K562 (cell line): ENCODE data around the gene ANKS1B. TPM values are rescaled to one million over a fixed set of nuclear protein-coding genes. Genes with fewer than 3 reads are reported as not detected.

Source experiments
- ATAC-seq: fragments of 200-7000 bp; cut with Tn5 transposase; 3 replicates; pipeline ENCODE4 v1.9.1; 2020; ENCODE audit warnings: moderate library complexity
- BruUV-seq: library from RNA; stranded (reverse); fragments of 400-500 nt; replicated peaks from 2 replicates; lab custom pipeline; 2021; lab: Mats Ljungman, UMichigan
- CTCF ChIA-PET: fragments of 300-600 bp; formaldehyde crosslinking; extraction: SDS; loops from one replicate; lab custom pipeline; 2021; ENCODE audit warnings: low intra/inter-chr PET ratio; lab: Yijun Ruan, JAX
- POLR2A ChIA-PET: fragments of 300-600, 350-650 bp; sonication (Branson Sonifier 250); formaldehyde crosslinking; extraction: SDS; loops from one replicate; lab custom pipeline; 2021; ENCODE audit warnings: antibody characterized with exemption, inconsistent platforms; lab: Yijun Ruan, JAX
- DNase-seq, 4 experiments: peaks; one replicate each; pipeline versions ENCODE4 v3.0.0 to v3.0.0-alpha.2; 2011 to 2018; ENCODE audit warnings: low spot score in 3 of 4, mixed read lengths in 3 of 4; ENCODE audit errors: extremely low read depth in 1 of 4
- FAIRE-seq: peaks from 2 replicates; lab custom pipeline; 2011; peaks lifted over from hg19 to GRCh38; lab: Jason Lieb, UNC
- H2AFZ ChIP-seq: 2 replicates; pipeline ENCODE4 v1.6.0; 2011; ENCODE audit warnings: low read depth, low read length, control low read depth, inconsistent platforms
- H3K27ac ChIP-seq: fragments of 200-600 bp; 3 replicates; pipeline ENCODE4 v1.8.0; 2011; ENCODE audit warnings: low read depth, mild to moderate bottlenecking, control low read depth, inconsistent platforms, low read length, moderate library complexity, mixed read lengths; ENCODE audit errors: extremely low read depth
- H3K27me3 ChIP-seq, 2 experiments: fragments of 300-600 bp in 1 of 2; 2 replicates in 1 of 2; 3 replicates in 1 of 2; pipeline versions ENCODE4 v1.6.0 to v1.8.0; 2011; ENCODE audit warnings: inconsistent platforms in 2 of 2, low read length in 2 of 2, mild to moderate bottlenecking in 1 of 2, mixed read lengths in 1 of 2, moderate library complexity in 1 of 2; ENCODE audit not compliant: control insufficient read depth in 2 of 2, insufficient read depth in 2 of 2
- H3K36me3 ChIP-seq: fragments of 300-600 bp; 3 replicates; pipeline ENCODE4 v1.8.0; 2011; ENCODE audit warnings: mild to moderate bottlenecking, low read length, inconsistent platforms; ENCODE audit not compliant: control insufficient read depth, insufficient read depth
- H3K4me1 ChIP-seq, 2 experiments: fragments of 200-600 bp in 1 of 2; replicated peaks in 1 of 2; 2 replicates in 1 of 2; 3 replicates in 1 of 2; pipeline versions ENCODE4 v1.5.1 to v1.8.0; 2011; ENCODE audit warnings: inconsistent platforms in 2 of 2, low read length in 2 of 2, mild to moderate bottlenecking in 1 of 2, mixed read lengths in 1 of 2, moderate library complexity in 1 of 2; ENCODE audit not compliant: control insufficient read depth in 2 of 2, insufficient read depth in 2 of 2
- H3K4me2 ChIP-seq: 2 replicates; pipeline ENCODE4 v1.6.1; 2011; ENCODE audit warnings: low read length, control low read depth, inconsistent platforms, mixed read lengths; ENCODE audit not compliant: insufficient read depth
- H3K4me3 ChIP-seq: fragments of 200-600 bp; sonication (generic), shearing (Covaris generic); 2 replicates; pipeline ENCODE4 v1.5.1; 2016; ENCODE audit warnings: control low read depth, inconsistent platforms
- H3K79me2 ChIP-seq: fragments of 200-600 bp; 3 replicates; pipeline ENCODE4 v1.8.0; 2011; ENCODE audit warnings: low read length, inconsistent platforms; ENCODE audit not compliant: control insufficient read depth, insufficient read depth
- H3K9ac ChIP-seq, 2 experiments: 2 replicates each; pipeline versions ENCODE4 v1.6.0 to v1.6.1; 2011; ENCODE audit warnings: low read depth in 2 of 2, low read length in 2 of 2, control low read depth in 1 of 2, inconsistent platforms in 1 of 2, mild to moderate bottlenecking in 1 of 2, mixed read lengths in 1 of 2; ENCODE audit not compliant: insufficient read depth in 1 of 2
- H3K9me1 ChIP-seq: one replicate; pipeline ENCODE4 v1.6.0; 2011; ENCODE audit warnings: inconsistent platforms, mild to moderate bottlenecking, low read length, moderate library complexity; ENCODE audit not compliant: control insufficient read depth, insufficient read depth
- H3K9me3 ChIP-seq: replicated peaks from 2 replicates; pipeline ENCODE4 v1.5.1; 2011; ENCODE audit warnings: low read depth, low read length, inconsistent platforms; ENCODE audit not compliant: control insufficient read depth, insufficient read depth
- H4K20me1 ChIP-seq: replicated peaks from 2 replicates; pipeline ENCODE4 v1.6.1; 2011; ENCODE audit warnings: low read length, inconsistent platforms, mixed read lengths; ENCODE audit not compliant: control insufficient read depth, insufficient read depth
- CTCFL ChIP-seq: IDR thresholded peaks from 2 replicates; pipeline ENCODE4 v1.6.1; 2011; ENCODE audit warnings: borderline replicate concordance, low read depth, mild to moderate bottlenecking, moderate library complexity, low read length; ENCODE audit not compliant: insufficient read depth, poor library complexity, severe bottlenecking
- FUS ChIP-seq: fragments of 200-400 bp; formaldehyde crosslinking; optimal IDR thresholded peaks from 2 replicates; pipeline ENCODE3; 2017; ENCODE audit warnings: low read depth, low read length
- MYC ChIP-seq, 2 experiments: fragments of 250-450 bp in 1 of 2; sonication (Bioruptor Pico) in 1 of 2; IDR thresholded peaks; 2 replicates each; pipeline versions ENCODE4 v1.5.1 to v1.6.1; 2012 to 2021; ENCODE audit warnings: low read depth in 2 of 2, borderline replicate concordance in 1 of 2, improper control_type of control experiment in 1 of 2, low read length in 1 of 2, mild to moderate bottlenecking in 1 of 2, moderate library complexity in 1 of 2
- PTBP1 ChIP-seq: fragments of 200-400 bp; formaldehyde crosslinking; IDR thresholded peaks from 2 replicates; pipeline ENCODE4 v1.6.1; 2017; ENCODE audit warnings: low read depth, low read length
- RBM22 ChIP-seq: fragments of 200-400 bp; formaldehyde crosslinking; IDR thresholded peaks from 2 replicates; pipeline ENCODE4 v1.6.1; 2018; ENCODE audit warnings: low read length, low read depth; ENCODE audit not compliant: poor library complexity, severe bottlenecking
- TOE1 ChIP-seq, 2 experiments: fragments of 450-650 bp in 1 of 2; sonication (generic) in 1 of 2; formaldehyde crosslinking in 1 of 2; IDR thresholded peaks; 2 replicates each; pipeline versions ENCODE4 v1.7.1 to v1.8.0; 2016 to 2022; ENCODE audit warnings: borderline replicate concordance in 2 of 2, mild to moderate bottlenecking in 2 of 2, antibody characterized with exemption in 1 of 2, inconsistent platforms in 1 of 2, low read depth in 1 of 2, missing genetic modification reagents in 1 of 2, moderate library complexity in 1 of 2
- ZBTB1 ChIP-seq: sonication (generic); formaldehyde crosslinking; IDR thresholded peaks from 2 replicates; pipeline ENCODE4 v1.8.1; 2023; ENCODE audit warnings: missing genetic modification reagents, low read depth, mild to moderate bottlenecking, borderline replicate concordance
- ZFP1 ChIP-seq: fragments of 450-650 bp; formaldehyde crosslinking; IDR thresholded peaks from 2 replicates; pipeline ENCODE4 v1.4.0; 2020; ENCODE audit warnings: mild to moderate bottlenecking, mixed read lengths
- ZNF282 ChIP-seq: sonication (generic); formaldehyde crosslinking; IDR thresholded peaks from 2 replicates; pipeline ENCODE4 v1.8.1; 2023; ENCODE audit warnings: missing genetic modification reagents
- ZNF583 ChIP-seq: fragments of 250-450 bp; sonication (Bioruptor Pico); IDR thresholded peaks from 2 replicates; pipeline ENCODE4 v1.4.0; 2020
- WGBS: fragments of 100-300 bp; shearing (Covaris generic); methylation state at CpG from one replicate; pipeline ENCODE4 v1.1.6; 2016; ENCODE audit warnings: low coverage, mixed read lengths; ENCODE audit not compliant: insufficient coverage; ENCODE audit errors: missing lambda C conversion rate; 5-methylcytosine and 5-hydroxymethylcytosine counted together
- in situ Hi-C: fragments of 300-500 bp; cut with MboI; formaldehyde crosslinking; loops from 4 replicates; pipeline ENCODE4 v1.15.0; 2018; ENCODE audit warnings: inconsistent platforms, mixed read lengths
- intact Hi-C: fragments of 100-400 bp; cut with micrococcal nuclease; formaldehyde crosslinking; loops from 2 replicates; pipeline ENCODE4 v1.14.2; 2022
- polyA plus RNA-seq, 8 experiments: library from polyadenylated mRNA; depleted of rRNA in 4 of 8; stranded (reverse) in 5 of 8; unstranded in 3 of 8; fragments of >200 nt; fragmentation: Nextera tagmentation in 2 of 8; fragmentation: Illumina TruSeq in 1 of 8; extraction: Ambion mirVana in 2 of 8; extraction: Trizol in 1 of 8; gene quantifications; 2 replicates each; pipeline versions ENCODE4 v1.2.1 to v1.2.3, GENCODE V29; 2011 to 2014; ENCODE audit warnings: inconsistent platforms in 1 of 8, missing spikeins in 1 of 8
- total RNA-seq, 7 experiments: library from RNA; depleted of rRNA in 6 of 7; stranded (reverse); fragments of >200 nt in 6 of 7; fragmentation: Illumina TruSeq in 2 of 7; extraction: Trizol in 2 of 7; gene quantifications; 2 replicates each; pipeline versions ENCODE4 v1.2.1 to v1.2.3, GENCODE V29; 2011 to 2021; ENCODE audit warnings: low replicate concordance in 1 of 7
- TF ChIP-seq, protein P1 (sequence below): IDR thresholded peaks from 2 replicates; pipeline ENCODE4 v1.6.1; 2011; ENCODE audit not compliant: insufficient read length; ENCODE audit errors: extremely low read depth

Gene ANKS1B
- total and polyA plus RNA-seq, 9 of the 15 experiments (the other 6 are each of a cell fraction or from before 2014, with no cell fraction given), result 0.04 to 0.47 (median 0.28) TPM; not detected in 4

DNA sequence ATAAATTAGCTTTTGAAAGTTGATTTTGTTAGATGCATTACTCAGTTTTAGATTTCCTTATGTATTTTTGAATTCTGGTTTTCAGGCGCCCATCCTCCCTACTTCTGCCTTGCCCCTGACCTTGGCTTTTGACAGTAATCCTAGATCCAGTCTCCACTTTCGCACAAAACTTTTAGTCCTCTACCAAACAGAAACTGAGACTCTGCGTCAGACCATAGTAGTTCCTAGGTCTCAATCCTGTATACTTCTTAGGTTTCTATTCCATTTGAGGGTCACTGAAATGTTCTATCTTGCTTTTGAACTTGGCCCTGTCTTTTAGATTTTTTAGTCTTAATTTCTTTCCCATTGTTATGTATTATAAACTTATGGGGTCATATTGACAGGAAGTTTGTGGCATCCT lies 645.1 kb downstream of the ANKS1B start:
- no peak overlapping the region for H3K4me3 ChIP-seq
- in situ Hi-C loops (no loop called here), intact Hi-C loops (no loop called here)
- no peaks in the 10 kb centered on the region for H3K79me2 ChIP-seq
- H3K9ac ChIP-seq, result no peak overlapping the region
- no peaks in the 10 kb centered on the region for H3K9me1 ChIP-seq
- POLR2A ChIA-PET, result no interaction called here
- BruUV-seq, result no TSS peak
- no peaks in the 10 kb centered on the region for H4K20me1 ChIP-seq
- no peaks in the 10 kb centered on the region for H3K9me3 ChIP-seq
- H3K27ac ChIP-seq, result no peak overlapping the region
- no peak for DNase-seq
- no peaks in the 10 kb centered on the region for H3K27me3 ChIP-seq
- no peaks in the 10 kb centered on the region for H3K4me1 ChIP-seq
- H3K4me2 ChIP-seq, result no peak overlapping the region
- no peak for FAIRE-seq
- ATAC-seq, result no peak
- WGBS, result 6% methylated on average over 3 of the region's 3 CpGs
- no peaks in the 10 kb centered on the region for H3K36me3 ChIP-seq
- H2AFZ ChIP-seq, result no peak overlapping the region
- TF ChIP-seq ZFP1 (CRISPR knock-in tag) (no peak), RBM22 (no peak), ZNF282 (CRISPR knock-in tag) (no peak), TOE1 (IDR thresholded peaks at IDR 0.05; ENCODE audit: borderline replicate concordance) (no peak), TOE1 (CRISPR knock-in tag; IDR thresholded peaks at IDR 0.05; ENCODE audit: borderline replicate concordance, low read depth) (no peak), ZBTB1 (CRISPR knock-in tag) (no peak), CTCFL (no peak), PTBP1 (no peak), ZNF583 (CRISPR knock-in tag) (no peak), MYC (IDR thresholded peaks at IDR 0.05; ENCODE audit: low read depth, low read length) (no peak), MYC (CRISPR knock-in tag; IDR thresholded peaks at IDR 0.05; ENCODE audit: borderline replicate concordance, low read depth) (no peak), FUS (no peak)
- TF ChIP-seq, protein P1, sequence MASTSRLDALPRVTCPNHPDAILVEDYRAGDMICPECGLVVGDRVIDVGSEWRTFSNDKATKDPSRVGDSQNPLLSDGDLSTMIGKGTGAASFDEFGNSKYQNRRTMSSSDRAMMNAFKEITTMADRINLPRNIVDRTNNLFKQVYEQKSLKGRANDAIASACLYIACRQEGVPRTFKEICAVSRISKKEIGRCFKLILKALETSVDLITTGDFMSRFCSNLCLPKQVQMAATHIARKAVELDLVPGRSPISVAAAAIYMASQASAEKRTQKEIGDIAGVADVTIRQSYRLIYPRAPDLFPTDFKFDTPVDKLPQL, result no peak
- CTCF ChIA-PET, result no interaction called here
